Left ventricle myocardium inferior (tissue), 1 donor: ENCODE data around the gene COL8A1. TPM values are rescaled to one million over a fixed set of nuclear protein-coding genes. Genes with fewer than 3 reads are reported as not detected.

Experiments used
- DNase-seq: peaks from one replicate; pipeline ENCODE4 v3.0.0-alpha.2; 2020
- H3K27ac ChIP-seq: fragments of 200-600 bp; replicated peaks from 2 replicates; pipeline ENCODE4 v1.8.0; 2021
- H3K27me3 ChIP-seq: fragments of 200-600 bp; 2 replicates; pipeline ENCODE4 v1.8.0; 2021; ENCODE audit warnings: low read depth
- H3K36me3 ChIP-seq: fragments of 200-600 bp; 2 replicates; pipeline ENCODE4 v1.8.0; 2021
- H3K4me1 ChIP-seq: fragments of 200-600 bp; 2 replicates; pipeline ENCODE4 v1.8.0; 2021
- H3K4me3 ChIP-seq: fragments of 200-600 bp; 2 replicates; pipeline ENCODE4 v1.8.0; 2021; ENCODE audit warnings: mild to moderate bottlenecking, moderate library complexity
- H3K9me3 ChIP-seq: fragments of 200-600 bp; replicated peaks from 2 replicates; pipeline ENCODE4 v1.8.0; 2021
- CTCF ChIP-seq: fragments of 200-600 bp; IDR thresholded peaks from 2 replicates; pipeline ENCODE4 v1.8.0; 2021; ENCODE audit warnings: antibody characterized with exemption, mild to moderate bottlenecking, borderline replicate concordance
- intact Hi-C: fragments of 100-400 bp; cut with micrococcal nuclease; formaldehyde crosslinking; loops from one replicate; pipeline ENCODE4 v1.11.0; 2022
- total RNA-seq: library from RNA; stranded (reverse); fragmentation: NEBNext Ultra II Directional; extraction: Animal tissue kit (Norgen Biotek cat#: 25700); gene quantifications from one replicate; pipeline ENCODE4 v1.2.1, GENCODE V29; 2021
- donor health status: DM: no; HTN: yes; CAD: no; lungs with severe emphysema.

COL8A1 gene
- total RNA-seq, 1 donor from 2014 or later = 16.4 TPM

GRCh38 chr3:99741588-99741987 lies 103.2 kb downstream of the COL8A1 start:
- DNase-seq = no peak
- no peak overlapping the region for H3K4me3 ChIP-seq

GRCh38 chr3:99747915-99748314 lies 109.5 kb downstream of the COL8A1 start:
- DNase-seq = no peak
- intact Hi-C loops = no loop called here
- no peaks in the 10 kb centered on the region for H3K27me3 ChIP-seq

More at GRCh38 chr3:99741588-99741987, 103.2 kb downstream of the COL8A1 start:
- no peaks in the 10 kb centered on the region for H3K4me1 ChIP-seq
- intact Hi-C loops = no loop called here
- H3K36me3 ChIP-seq = no peaks in the 10 kb centered on the region
- TF ChIP-seq CTCF = no peak
- H3K9me3 ChIP-seq = peaks cover 9% of the 10 kb centered on the region
- no peak overlapping the region for H3K27ac ChIP-seq
- no peaks in the 10 kb centered on the region for H3K27me3 ChIP-seq

GRCh38 chr3:99751649-99752048 lies 113.3 kb downstream of the COL8A1 start:
- Histone ChIP-seq H3K9me3 (no peaks in the 10 kb centered on the region), H3K36me3 (no peaks in the 10 kb centered on the region), H3K4me3 (no peak overlapping the region), H3K27ac (no peak overlapping the region), H3K27me3 (no peaks in the 10 kb centered on the region), H3K4me1 (peaks cover 8% of the 10 kb centered on the region)
- no peak for TF ChIP-seq CTCF
- intact Hi-C loops = loop anchor here (10.0 kb wide), 1 partner anchor 727 kb away; no protein-coding TSS in a partner anchor
- DNase-seq = no peak

More at GRCh38 chr3:99747915-99748314, 109.5 kb downstream of the COL8A1 start:
- Histone ChIP-seq H3K4me3 (no peak overlapping the region), H3K36me3 (no peaks in the 10 kb centered on the region), H3K9me3 (no peaks in the 10 kb centered on the region), H3K27ac (no peak overlapping the region), H3K4me1 (no peaks in the 10 kb centered on the region)
- TF ChIP-seq CTCF = peak; percentile 26

GRCh38 chr3:99753268-99753975 lies 115.0 kb downstream of the COL8A1 start:
- no peaks in the 10 kb centered on the region for H3K9me3 ChIP-seq
- DNase-seq = no peak
- H3K4me3 ChIP-seq = no peak overlapping the region
- intact Hi-C loops = loop anchor here (10.0 kb wide), 1 partner anchor 729 kb away; no protein-coding TSS in a partner anchor
- H3K27ac ChIP-seq = no peak overlapping the region
- no peaks in the 10 kb centered on the region for H3K36me3 ChIP-seq
- H3K27me3 ChIP-seq = no peaks in the 10 kb centered on the region
- peak; percentile 85 for TF ChIP-seq CTCF
- peaks cover 14% of the 10 kb centered on the region for H3K4me1 ChIP-seq

- Histone ChIP-seq H3K27ac (no peak overlapping the region), H3K27me3 (no peaks in the 10 kb centered on the region), H3K4me1 (peaks cover 38% of the 10 kb centered on the region), H3K4me3 (no peak overlapping the region), H3K36me3 (no peaks in the 10 kb centered on the region), H3K9me3 (no peaks in the 10 kb centered on the region)
- no peak for DNase-seq
- TF ChIP-seq CTCF = no peak
- intact Hi-C loops = loop anchor here (10.0 kb wide), 1 partner anchor 731 kb away; no protein-coding TSS in a partner anchor
These were observed 117.4 kb downstream of the COL8A1 start for GRCh38 chr3:99755831-99756230.
